AG10803 (cell line): Measurements from ENCODE around the gene ALB.

ENCODE experiments used
- DNase-seq: peaks from one replicate; pipeline ENCODE4 v3.0.0; 2010; ENCODE audit warnings: low read depth
- H3K4me3 ChIP-seq: 2 replicates; pipeline ENCODE4 v1.5.1; 2011; ENCODE audit warnings: mild to moderate bottlenecking, low read length, control low read depth
- CTCF ChIP-seq: conservative IDR thresholded peaks from 2 replicates; pipeline ENCODE4 v1.5.1; 2011; ENCODE audit warnings: mild to moderate bottlenecking, low read length, control low read depth, inconsistent platforms

Gene ALB

GRCh38 chr4:73443224-73443623 lies 39.1 kb downstream of the ALB start:
- TF ChIP-seq CTCF: no peak
- H3K4me3 ChIP-seq: no peak overlapping the region
- no peak for DNase-seq

- no peak for DNase-seq
- TF ChIP-seq CTCF: no peak
- no peak overlapping the region for H3K4me3 ChIP-seq
Observed at GRCh38 chr4:73445383-73446335, 41.6 kb downstream of the ALB start.

GRCh38 chr4:73446336-73446938 lies 42.4 kb downstream of the ALB start:
- no peak overlapping the region for H3K4me3 ChIP-seq
- DNase-seq: peak; percentile 46
- TF ChIP-seq CTCF: peak; percentile 77

- peak; percentile 13 for DNase-seq
- no peak overlapping the region for H3K4me3 ChIP-seq
- no peak for TF ChIP-seq CTCF
Observed at GRCh38 chr4:73447671-73448070, 43.6 kb downstream of the ALB start.

GRCh38 chr4:73448448-73449203 lies 44.5 kb downstream of the ALB start:
- H3K4me3 ChIP-seq: no peak overlapping the region
- no peak for TF ChIP-seq CTCF

GRCh38 chr4:73450398-73451004 lies 46.4 kb downstream of the ALB start:
- H3K4me3 ChIP-seq: peak overlapping the region; percentile 8; the same call in 1 of the 2 replicates
- no peak for TF ChIP-seq CTCF
- peak; percentile 90 for DNase-seq

More at GRCh38 chr4:73448448-73449203, 44.5 kb downstream of the ALB start:
- no peak for DNase-seq
